Keratinocyte (primary cell): ENCODE measurements around the gene BCOR. TPM values are rescaled to one million over a fixed set of nuclear protein-coding genes. Genes with fewer than 3 reads are reported as not detected.

ENCODE experiments used
- DNase-seq: peaks from one replicate; pipeline ENCODE4 v3.0.0-alpha.2; 2011; ENCODE audit warnings: low read depth, missing footprints, low spot score
- FAIRE-seq: peaks from 2 replicates; lab custom pipeline; 2011; peaks lifted over from hg19 to GRCh38; lab: Jason Lieb, UNC
- H2AFZ ChIP-seq: 2 replicates; pipeline ENCODE4 v1.6.0; 2012; ENCODE audit warnings: low read length, control low read depth, inconsistent platforms; ENCODE audit not compliant: control insufficient read depth
- H3K27ac ChIP-seq: 2 replicates; pipeline ENCODE4 v1.5.1; 2011; ENCODE audit warnings: low read length; ENCODE audit not compliant: control insufficient read depth, insufficient read depth
- H3K27me3 ChIP-seq: 3 replicates; pipeline ENCODE4 v1.6.0; 2011; ENCODE audit warnings: low read length; ENCODE audit not compliant: control insufficient read depth, insufficient read depth; ENCODE audit errors: extremely low read depth
- H3K36me3 ChIP-seq, 2 experiments: 2 replicates in 1 of 2; 3 replicates in 1 of 2; pipeline ENCODE4 v1.5.1; 2011; ENCODE audit warnings: low read length in 2 of 2, mild to moderate bottlenecking in 1 of 2; ENCODE audit not compliant: control insufficient read depth in 2 of 2, insufficient read depth in 2 of 2; ENCODE audit errors: extremely low read depth in 1 of 2
- H3K4me1 ChIP-seq: 3 replicates; pipeline ENCODE4 v1.5.1; 2011; ENCODE audit warnings: low read length; ENCODE audit not compliant: control insufficient read depth, insufficient read depth; ENCODE audit errors: extremely low read depth
- H3K4me2 ChIP-seq: 3 replicates; pipeline ENCODE4 v1.6.0; 2011; ENCODE audit warnings: low read depth, low read length; ENCODE audit not compliant: control insufficient read depth, insufficient read depth; ENCODE audit errors: extremely low read depth
- H3K4me3 ChIP-seq, 3 experiments: fragments of 200-600 bp in 1 of 3; sonication (generic) in 1 of 3; 2 replicates in 2 of 3; 3 replicates in 1 of 3; pipeline ENCODE4 v1.5.1; 2011 to 2016; ENCODE audit warnings: low read length in 3 of 3, mild to moderate bottlenecking in 3 of 3, control low read depth in 2 of 3, inconsistent platforms in 1 of 3, low read depth in 1 of 3, mixed read lengths in 1 of 3, mixed run types in 1 of 3, moderate library complexity in 1 of 3; ENCODE audit not compliant: control insufficient read depth in 2 of 3, insufficient read depth in 2 of 3; ENCODE audit errors: extremely low read depth in 1 of 3
- H3K79me2 ChIP-seq: 2 replicates; pipeline ENCODE4 v1.6.0; 2012; ENCODE audit warnings: low read length; ENCODE audit not compliant: control insufficient read depth, insufficient read depth
- H3K9ac ChIP-seq: 3 replicates; pipeline ENCODE4 v1.6.0; 2011; ENCODE audit warnings: low read length; ENCODE audit not compliant: control insufficient read depth, insufficient read depth; ENCODE audit errors: extremely low read depth
- H3K9me1 ChIP-seq: 3 replicates; pipeline ENCODE4 v1.6.0; 2011; ENCODE audit warnings: low read length; ENCODE audit not compliant: control insufficient read depth, insufficient read depth; ENCODE audit errors: extremely low read depth
- H3K9me3 ChIP-seq: 2 replicates; pipeline ENCODE4 v1.5.1; 2012; ENCODE audit warnings: low read depth, low read length; ENCODE audit not compliant: control insufficient read depth
- H4K20me1 ChIP-seq: 3 replicates; pipeline ENCODE4 v1.6.0; 2011; ENCODE audit warnings: low read length; ENCODE audit not compliant: control insufficient read depth, insufficient read depth; ENCODE audit errors: extremely low read depth
- EZH2 ChIP-seq: IDR thresholded peaks from one replicate; pipeline ENCODE4 v1.6.1; 2012; ENCODE audit warnings: inconsistent platforms, mild to moderate bottlenecking, low read length, moderate library complexity
- dilution Hi-C: fragments of 300-500 bp; cut with MboI; formaldehyde crosslinking; loops from one replicate; pipeline ENCODE4 v1.7.0; 2020; ENCODE audit warnings: low sequenced_read_pairs; ENCODE audit not compliant: extremely low pct_ligation_motif_present
- polyA plus RNA-seq, 5 experiments: library from polyadenylated mRNA; depleted of rRNA in 3 of 5; stranded (reverse) in 3 of 5; stranded (forward) in 1 of 5; unstranded in 1 of 5; fragments of >200 nt; gene quantifications; 1 replicate in 1 of 5; 2 replicates in 3 of 5; 3 replicates in 1 of 5; pipeline versions ENCODE4 v1.2.1 to v1.2.3, GENCODE V29; 2011 to 2012; ENCODE audit warnings: missing spikeins in 2 of 5, low read depth in 1 of 5, low replicate concordance in 1 of 5
- TF ChIP-seq, protein P1 (sequence below), 3 experiments: IDR thresholded peaks in 1 of 3; conservative IDR thresholded peaks in 1 of 3; optimal IDR thresholded peaks in 1 of 3; 2 replicates in 2 of 3; 3 replicates in 1 of 3; pipeline versions ENCODE3 to v1.5.1; 2011; ENCODE audit warnings: low read length in 3 of 3, mild to moderate bottlenecking in 3 of 3, moderate library complexity in 2 of 3, control low read depth in 1 of 3, inconsistent platforms in 1 of 3; ENCODE audit not compliant: insufficient read depth in 2 of 3; ENCODE audit errors: extremely low read depth in 1 of 3

The BCOR gene
- polyA plus RNA-seq, 1 donor (not counting 4 experiments of a cell fraction or from before 2014, with no cell fraction given): 5.0 TPM

- peak overlapping the region; percentile 24 to 62 (median 53) for H3K4me3 ChIP-seq
- DNase-seq: no peak
- H3K4me1 ChIP-seq: peaks cover 12% of the 10 kb centered on the region
- peaks cover 17% of the 10 kb centered on the region for H3K79me2 ChIP-seq
- TF ChIP-seq, protein P1, sequence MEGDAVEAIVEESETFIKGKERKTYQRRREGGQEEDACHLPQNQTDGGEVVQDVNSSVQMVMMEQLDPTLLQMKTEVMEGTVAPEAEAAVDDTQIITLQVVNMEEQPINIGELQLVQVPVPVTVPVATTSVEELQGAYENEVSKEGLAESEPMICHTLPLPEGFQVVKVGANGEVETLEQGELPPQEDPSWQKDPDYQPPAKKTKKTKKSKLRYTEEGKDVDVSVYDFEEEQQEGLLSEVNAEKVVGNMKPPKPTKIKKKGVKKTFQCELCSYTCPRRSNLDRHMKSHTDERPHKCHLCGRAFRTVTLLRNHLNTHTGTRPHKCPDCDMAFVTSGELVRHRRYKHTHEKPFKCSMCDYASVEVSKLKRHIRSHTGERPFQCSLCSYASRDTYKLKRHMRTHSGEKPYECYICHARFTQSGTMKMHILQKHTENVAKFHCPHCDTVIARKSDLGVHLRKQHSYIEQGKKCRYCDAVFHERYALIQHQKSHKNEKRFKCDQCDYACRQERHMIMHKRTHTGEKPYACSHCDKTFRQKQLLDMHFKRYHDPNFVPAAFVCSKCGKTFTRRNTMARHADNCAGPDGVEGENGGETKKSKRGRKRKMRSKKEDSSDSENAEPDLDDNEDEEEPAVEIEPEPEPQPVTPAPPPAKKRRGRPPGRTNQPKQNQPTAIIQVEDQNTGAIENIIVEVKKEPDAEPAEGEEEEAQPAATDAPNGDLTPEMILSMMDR (optimal IDR thresholded peaks at IDR 0.05 in 1 of 3, IDR thresholded peaks at IDR 0.05 in 1 of 3, conservative IDR thresholded peaks at IDR 0.05 in 1 of 3; ENCODE audit: extremely low read depth in 1 of 3, insufficient read depth in 2 of 3, low read length in 3 of 3): no peak
- TF ChIP-seq EZH2: no peak
- H3K27me3 ChIP-seq: peaks cover 31% of the 10 kb centered on the region
- H3K9me3 ChIP-seq: no peaks in the 10 kb centered on the region
- H3K9ac ChIP-seq: peak overlapping the region; percentile 54
- no peaks in the 10 kb centered on the region for H3K36me3 ChIP-seq
- no peaks in the 10 kb centered on the region for H4K20me1 ChIP-seq
- H3K9me1 ChIP-seq: no peaks in the 10 kb centered on the region
- no peak overlapping the region for H3K27ac ChIP-seq
- peak overlapping the region; percentile 46 for H3K4me2 ChIP-seq
- dilution Hi-C loops: no loop called here
- no peak for FAIRE-seq
- peak overlapping the region; percentile 30 for H2AFZ ChIP-seq
Measured at GRCh38 chrX:40095583-40096394, 2.0 kb downstream of the BCOR start.

DNA sequence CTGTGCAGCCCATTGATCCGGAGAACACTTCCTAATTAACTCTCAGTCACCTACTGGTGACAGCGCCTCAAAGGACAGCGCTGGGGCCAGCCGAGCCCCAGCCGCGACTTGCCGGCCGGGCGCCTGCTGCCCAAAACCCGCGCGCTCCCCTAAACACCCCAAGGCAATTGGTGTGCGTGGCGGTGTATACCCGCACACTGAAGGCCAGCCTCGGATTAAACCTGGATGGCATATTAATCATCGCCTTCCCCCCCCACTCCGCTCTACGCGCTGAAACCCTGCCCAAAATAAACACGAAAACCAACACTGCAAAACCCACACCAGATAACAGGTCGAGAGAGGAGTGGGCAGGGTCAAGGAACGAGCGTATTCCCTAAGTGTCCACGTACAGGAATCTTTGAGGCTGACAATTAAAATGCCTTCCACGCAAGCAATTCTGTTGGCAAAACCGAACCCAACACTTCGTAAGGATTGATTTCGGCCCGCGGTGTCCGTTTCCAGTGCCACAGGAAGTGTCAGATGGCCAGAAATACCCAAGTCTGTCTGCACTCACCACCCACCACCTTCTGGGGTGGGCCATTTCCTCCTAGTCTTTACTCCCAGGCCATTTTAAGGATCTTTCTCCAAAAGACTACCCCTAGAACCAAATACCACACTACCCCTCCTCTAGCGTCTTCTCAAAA is 2.7 kb downstream of the BCOR start:
- Histone ChIP-seq H3K4me3 (peak overlapping the region; percentile 24 to 62 (median 53)), H3K9me1 (no peaks in the 10 kb centered on the region), H3K36me3 (no peaks in the 10 kb centered on the region), H3K9me3 (no peaks in the 10 kb centered on the region), H3K4me2 (peak overlapping the region; percentile 46), H3K27me3 (peaks cover 28% of the 10 kb centered on the region), H3K9ac (peak overlapping the region; percentile 61), H2AFZ (no peak overlapping the region), H3K27ac (no peak overlapping the region), H4K20me1 (no peaks in the 10 kb centered on the region), H3K4me1 (peaks cover 12% of the 10 kb centered on the region), H3K79me2 (peaks cover 17% of the 10 kb centered on the region)
- TF ChIP-seq, protein P1 (optimal IDR thresholded peaks at IDR 0.05 in 1 of 3, IDR thresholded peaks at IDR 0.05 in 1 of 3, conservative IDR thresholded peaks at IDR 0.05 in 1 of 3; ENCODE audit: extremely low read depth in 1 of 3, insufficient read depth in 2 of 3, low read length in 3 of 3): no peak
- TF ChIP-seq EZH2: no peak
- dilution Hi-C loops: no loop called here
- DNase-seq: no peak
- no peak for FAIRE-seq
